ENCODE measurements around the gene FGD5. TPM values are rescaled to one million over a fixed set of nuclear protein-coding genes. Genes with fewer than 3 reads are reported as not detected.

FGD5 gene
- total RNA-seq, 1 donor from 2014 or later = 294 TPM

DNA sequence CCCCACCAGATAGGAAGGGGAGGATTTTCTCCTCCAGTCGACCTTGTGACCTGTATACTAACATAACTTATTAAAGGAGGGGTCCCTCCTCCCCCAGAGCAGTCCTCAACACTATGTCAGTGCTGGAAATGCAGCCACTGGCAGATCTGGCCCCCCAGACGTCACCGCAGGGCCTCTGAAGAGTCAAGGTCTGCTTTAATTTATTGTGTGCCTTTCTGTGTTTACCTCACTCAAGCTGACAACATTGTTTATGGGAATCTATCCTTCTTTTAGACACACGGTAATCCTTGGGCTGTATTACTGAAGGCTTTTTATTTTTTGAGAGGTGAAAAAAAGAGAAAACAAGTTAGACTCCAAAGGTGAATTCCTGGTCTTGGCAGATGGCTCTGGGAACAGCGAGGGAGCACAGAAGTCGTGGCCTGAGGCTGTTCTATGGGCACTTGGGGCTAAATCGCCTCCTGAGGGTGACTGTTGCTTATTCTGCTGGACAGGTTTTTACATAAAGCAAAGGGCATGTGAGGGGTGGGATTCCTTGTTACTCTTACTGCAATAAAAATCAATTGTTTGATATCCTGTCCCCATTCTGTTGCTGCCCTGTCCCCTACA, 115.2 kb downstream of the FGD5 start:
- H3K27ac Mint-ChIP-seq (ENCODE audit: unreplicated experiment) = peak overlapping the region; percentile 52
- peaks cover 5% of the 10 kb centered on the region for H3K27me3 Mint-ChIP-seq (ENCODE audit: unreplicated experiment)
- peak overlapping the region; percentile 21 for H3K4me3 Mint-ChIP-seq (ENCODE audit: unreplicated experiment)
- no peaks in the 10 kb centered on the region for H3K9me3 Mint-ChIP-seq (ENCODE audit: unreplicated experiment)
- no peak for DNase-seq (ENCODE audit: low spot score)
- TF ChIP-seq, protein P1, sequence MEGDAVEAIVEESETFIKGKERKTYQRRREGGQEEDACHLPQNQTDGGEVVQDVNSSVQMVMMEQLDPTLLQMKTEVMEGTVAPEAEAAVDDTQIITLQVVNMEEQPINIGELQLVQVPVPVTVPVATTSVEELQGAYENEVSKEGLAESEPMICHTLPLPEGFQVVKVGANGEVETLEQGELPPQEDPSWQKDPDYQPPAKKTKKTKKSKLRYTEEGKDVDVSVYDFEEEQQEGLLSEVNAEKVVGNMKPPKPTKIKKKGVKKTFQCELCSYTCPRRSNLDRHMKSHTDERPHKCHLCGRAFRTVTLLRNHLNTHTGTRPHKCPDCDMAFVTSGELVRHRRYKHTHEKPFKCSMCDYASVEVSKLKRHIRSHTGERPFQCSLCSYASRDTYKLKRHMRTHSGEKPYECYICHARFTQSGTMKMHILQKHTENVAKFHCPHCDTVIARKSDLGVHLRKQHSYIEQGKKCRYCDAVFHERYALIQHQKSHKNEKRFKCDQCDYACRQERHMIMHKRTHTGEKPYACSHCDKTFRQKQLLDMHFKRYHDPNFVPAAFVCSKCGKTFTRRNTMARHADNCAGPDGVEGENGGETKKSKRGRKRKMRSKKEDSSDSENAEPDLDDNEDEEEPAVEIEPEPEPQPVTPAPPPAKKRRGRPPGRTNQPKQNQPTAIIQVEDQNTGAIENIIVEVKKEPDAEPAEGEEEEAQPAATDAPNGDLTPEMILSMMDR (IDR thresholded peaks at IDR 0.05; ENCODE audit: unreplicated experiment) = no peak
- H3K36me3 Mint-ChIP-seq (ENCODE audit: low read depth, unreplicated experiment) = peaks cover 43% of the 10 kb centered on the region
- peaks cover 3% of the 10 kb centered on the region for H3K4me1 Mint-ChIP-seq (ENCODE audit: unreplicated experiment)

GRCh38 chr3:14935592-14936345, 117.0 kb downstream of the FGD5 start:
- Mint-ChIP-seq H3K9me3 (ENCODE audit: unreplicated experiment) (no peaks in the 10 kb centered on the region), H3K4me3 (ENCODE audit: unreplicated experiment) (no peak overlapping the region), H3K27me3 (ENCODE audit: unreplicated experiment) (peaks cover 11% of the 10 kb centered on the region), H3K36me3 (ENCODE audit: low read depth, unreplicated experiment) (peaks cover 32% of the 10 kb centered on the region), H3K4me1 (ENCODE audit: unreplicated experiment) (peaks cover 3% of the 10 kb centered on the region), H3K27ac (ENCODE audit: unreplicated experiment) (peak overlapping the region; percentile 24)
- DNase-seq (ENCODE audit: low spot score) = no peak
- TF ChIP-seq, protein P1 (IDR thresholded peaks at IDR 0.05; ENCODE audit: unreplicated experiment) = no peak

GRCh38 chr3:14938954-14939353, 120.2 kb downstream of the FGD5 start:
- Mint-ChIP-seq H3K27me3 (ENCODE audit: unreplicated experiment) (peaks cover 13% of the 10 kb centered on the region), H3K27ac (ENCODE audit: unreplicated experiment) (no peak overlapping the region), H3K4me3 (ENCODE audit: unreplicated experiment) (no peak overlapping the region), H3K9me3 (ENCODE audit: unreplicated experiment) (no peaks in the 10 kb centered on the region), H3K4me1 (ENCODE audit: unreplicated experiment) (peaks cover 24% of the 10 kb centered on the region), H3K36me3 (ENCODE audit: low read depth, unreplicated experiment) (peaks cover 20% of the 10 kb centered on the region)
- TF ChIP-seq, protein P1 (IDR thresholded peaks at IDR 0.05; ENCODE audit: unreplicated experiment) = no peak
- DNase-seq (ENCODE audit: low spot score) = no peak

GRCh38 chr3:14941871-14942270, 123.1 kb downstream of the FGD5 start:
- H3K36me3 Mint-ChIP-seq (ENCODE audit: low read depth, unreplicated experiment) = peaks cover 21% of the 10 kb centered on the region
- peaks cover 17% of the 10 kb centered on the region for H3K27me3 Mint-ChIP-seq (ENCODE audit: unreplicated experiment)
- peaks cover 36% of the 10 kb centered on the region for H3K4me1 Mint-ChIP-seq (ENCODE audit: unreplicated experiment)
- TF ChIP-seq, protein P1 (IDR thresholded peaks at IDR 0.05; ENCODE audit: unreplicated experiment) = no peak
- H3K9me3 Mint-ChIP-seq (ENCODE audit: unreplicated experiment) = no peaks in the 10 kb centered on the region
- H3K27ac Mint-ChIP-seq (ENCODE audit: unreplicated experiment) = peak overlapping the region; percentile 86
- no peak for DNase-seq (ENCODE audit: low spot score)
- no peak overlapping the region for H3K4me3 Mint-ChIP-seq (ENCODE audit: unreplicated experiment)

DNA sequence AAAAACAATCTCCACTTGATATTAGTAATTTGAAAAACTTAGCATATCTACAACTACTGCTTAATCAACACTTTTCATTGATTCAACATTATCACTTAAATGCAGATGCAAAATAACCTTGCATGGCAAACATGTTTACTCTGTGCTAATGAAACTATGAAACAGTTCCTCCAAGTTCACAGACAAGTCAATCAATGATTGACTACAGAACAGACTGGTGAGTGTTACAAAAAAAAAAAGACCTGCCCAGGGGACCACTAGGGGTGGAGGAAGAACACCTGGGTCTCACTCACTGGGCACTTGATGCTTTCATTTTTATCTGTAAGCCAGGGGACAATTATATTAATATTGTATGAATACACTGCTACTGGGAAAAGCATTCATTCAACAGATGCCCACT, 124.3 kb downstream of the FGD5 start:
- Mint-ChIP-seq H3K36me3 (ENCODE audit: low read depth, unreplicated experiment) (peaks cover 21% of the 10 kb centered on the region), H3K4me1 (ENCODE audit: unreplicated experiment) (peaks cover 36% of the 10 kb centered on the region), H3K27ac (ENCODE audit: unreplicated experiment) (no peak overlapping the region), H3K4me3 (ENCODE audit: unreplicated experiment) (no peak overlapping the region), H3K27me3 (ENCODE audit: unreplicated experiment) (peaks cover 15% of the 10 kb centered on the region), H3K9me3 (ENCODE audit: unreplicated experiment) (no peaks in the 10 kb centered on the region)
- no peak for DNase-seq (ENCODE audit: low spot score)
- TF ChIP-seq, protein P1 (IDR thresholded peaks at IDR 0.05; ENCODE audit: unreplicated experiment) = no peak

Data from endothelial cell (in vitro differentiated cells).